ENCODE data around the gene PXDN. TPM values are rescaled to one million over a fixed set of nuclear protein-coding genes. Genes with fewer than 3 reads are reported as not detected.

PXDN gene
- total and polyA plus RNA-seq, 2 of the 4 experiments (the other 2 are of a cell fraction) = 153 to 332 TPM

- no peaks in the 10 kb centered on the region for H3K9me3 ChIP-seq (ENCODE audit: control insufficient read depth, insufficient read depth, low read length)
- H3K27me3 ChIP-seq (ENCODE audit: control insufficient read depth, insufficient read depth, low read length) = no peaks in the 10 kb centered on the region
- H3K4me3 ChIP-seq (ENCODE audit: insufficient read depth, low read depth, low read length) = no peak overlapping the region
- no peak overlapping the region for H3K18ac ChIP-seq (ENCODE audit: low read depth, low read length)
- 0 out of 2 replicates have a peak overlapping the region, but pooled peaks have one; percentile 36 for H3K23ac ChIP-seq (ENCODE audit: low read depth, low read length)
- ChIA-PET POLR2A (ENCODE audit: unreplicated experiment) (interaction anchor here (0.6 kb wide), 1 partner anchor 103 kb away, joined by 3 read pairs; no protein-coding TSS in a partner anchor), CTCF (interaction anchor here (0.9 kb wide), 1 partner anchor 67 kb away, joined by 3 read pairs; no protein-coding TSS in a partner anchor)
- 0 out of 2 replicates have a peak overlapping the region, but pooled peaks have one; percentile 18 for H2AK5ac ChIP-seq (ENCODE audit: low read depth, low read length)
- peaks cover 22% of the 10 kb centered on the region for H3K9me1 ChIP-seq (ENCODE audit: insufficient read depth, low read length)
- dilution Hi-C loops (cut with HindIII; ENCODE audit: low sequenced_read_pairs, unreplicated experiment) (no loop called here), intact Hi-C loops (cut with micrococcal nuclease) (no loop called here), in situ Hi-C loops (cut with MboI; ENCODE audit: low sequenced_read_pairs) (no loop called here)
- H4K91ac ChIP-seq (ENCODE audit: insufficient read depth, low read depth, low read length) = peak overlapping the region; percentile 18; the same call in 1 of the 2 replicates
- H4K8ac ChIP-seq (ENCODE audit: low read depth in 2 of 2, low read length in 2 of 2) = no peak overlapping the region; a peak in 2 of 4 replicates
- H2BK20ac ChIP-seq (ENCODE audit: low read depth, low read length) = no peak overlapping the region
- no peak overlapping the region for H4K5ac ChIP-seq (ENCODE audit: low read depth, low read length)
- H2AK9ac ChIP-seq (replicated peaks; ENCODE audit: low read depth, low read length, poor library complexity) = no peak overlapping the region
- H3K36me3 ChIP-seq (ENCODE audit: control insufficient read depth, insufficient read depth, low read length) = peaks cover 47% of the 10 kb centered on the region
- peaks cover 36% of the 10 kb centered on the region for H4K20me1 ChIP-seq (ENCODE audit: insufficient read depth, low read length)
- peak overlapping the region; percentile 96; the same call in 1 of the 2 replicates for H3K14ac ChIP-seq (replicated peaks; ENCODE audit: low read depth, low read length)
- H3K27ac ChIP-seq (ENCODE audit: insufficient read depth, low read length) = peak overlapping the region; percentile 42
- 89% methylated on average over 4 of the region's 6 CpGs; no CpG with 5 or more reads in 1 of the 2 experiments for WGBS, 2 experiments (ENCODE audit: extremely low coverage in 2 of 2, insufficient read length in 1 of 2)
- TF ChIP-seq SMC3 (IDR thresholded peaks at IDR 0.05; ENCODE audit: low read depth, low read length) = peak; percentile 9; the same call in 1 of the 2 replicates
- TF ChIP-seq, protein P1, sequence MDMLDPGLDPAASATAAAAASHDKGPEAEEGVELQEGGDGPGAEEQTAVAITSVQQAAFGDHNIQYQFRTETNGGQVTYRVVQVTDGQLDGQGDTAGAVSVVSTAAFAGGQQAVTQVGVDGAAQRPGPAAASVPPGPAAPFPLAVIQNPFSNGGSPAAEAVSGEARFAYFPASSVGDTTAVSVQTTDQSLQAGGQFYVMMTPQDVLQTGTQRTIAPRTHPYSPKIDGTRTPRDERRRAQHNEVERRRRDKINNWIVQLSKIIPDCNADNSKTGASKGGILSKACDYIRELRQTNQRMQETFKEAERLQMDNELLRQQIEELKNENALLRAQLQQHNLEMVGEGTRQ (IDR thresholded peaks at IDR 0.05; ENCODE audit: low read depth, low read length) = no peak
- TF ChIP-seq RAD21 (IDR thresholded peaks at IDR 0.05; ENCODE audit: low read length) = no peak
- no peak for TF ChIP-seq RFX5 (IDR thresholded peaks at IDR 0.05; ENCODE audit: low read depth, low read length)
- no peak for TF ChIP-seq RCOR1 (IDR thresholded peaks at IDR 0.05; ENCODE audit: insufficient replicate concordance, low read length)
- TF ChIP-seq MAZ (IDR thresholded peaks at IDR 0.05; ENCODE audit: borderline replicate concordance, low read depth, low read length) = no peak
- TF ChIP-seq BHLHE40 (IDR thresholded peaks at IDR 0.05; ENCODE audit: low read depth, low read length) = no peak
- peak overlapping the region; percentile 9; the same call in 1 of the 2 replicates for H2BK120ac ChIP-seq (ENCODE audit: low read depth, low read length)
- BruUV-seq (replicated peaks) = no TSS peak
- DNase-seq (no peak), ATAC-seq (ENCODE audit: low read depth) (no peak)
- peak overlapping the region; percentile 98 for H2BK5ac ChIP-seq (ENCODE audit: low read depth, low read length, poor library complexity, severe bottlenecking)
- no peak overlapping the region for H3K56ac ChIP-seq (ENCODE audit: extremely low read depth, insufficient read depth, low read length)
- H2AFZ ChIP-seq (replicated peaks; ENCODE audit: low read length, poor library complexity) = no peak overlapping the region
- no peak overlapping the region for H2BK15ac ChIP-seq (ENCODE audit: low read depth, low read length)
- no peak overlapping the region for H3K9ac ChIP-seq (ENCODE audit: low read depth, low read length)
- no peak overlapping the region for H3K4me2 ChIP-seq (ENCODE audit: low read depth, low read length)
- H3K4me1 ChIP-seq (ENCODE audit: control insufficient read depth, insufficient read depth, low read length) = peaks cover 32% of the 10 kb centered on the region
- peaks cover 41 to 83% of the 10 kb centered on the region in 2 experiments for H3K79me1 ChIP-seq (ENCODE audit: low read depth in 1 of 2, low read length in 2 of 2)
- H3K4ac ChIP-seq (ENCODE audit: low read depth, low read length) = no peak overlapping the region; the same call in 1 of the 2 replicates
These were observed 87.9 kb downstream of the PXDN start for GRCh38 chr2:1656326-1656960.
